Adipocyte (in vitro differentiated cells): ENCODE data around the gene SLC22A15.

Experiments
- DNase-seq: peaks from one replicate; pipeline ENCODE4 v3.0.0-alpha.2; 2015; ENCODE audit warnings: low read depth
- H3K27me3 ChIP-seq: replicated peaks from 2 replicates; pipeline ENCODE4 v1.7.0; 2013; ENCODE audit warnings: mild to moderate bottlenecking, low read length, moderate library complexity; ENCODE audit not compliant: control insufficient read depth, insufficient read depth
- H3K36me3 ChIP-seq: 2 replicates; pipeline ENCODE4 v1.7.0; 2013; ENCODE audit warnings: low read length, mild to moderate bottlenecking, moderate library complexity; ENCODE audit not compliant: control insufficient read depth, insufficient read depth, severe bottlenecking
- H3K4me1 ChIP-seq: 2 replicates; pipeline ENCODE4 v1.7.0; 2013; ENCODE audit warnings: mild to moderate bottlenecking, low read length, moderate library complexity; ENCODE audit not compliant: control insufficient read depth, insufficient read depth
- H3K4me3 ChIP-seq: 2 replicates; pipeline ENCODE4 v1.7.0; 2013; ENCODE audit warnings: mild to moderate bottlenecking, low read length, moderate library complexity
- H3K9ac ChIP-seq: 2 replicates; pipeline ENCODE4 v1.7.0; 2013; ENCODE audit warnings: mild to moderate bottlenecking, low read length, moderate library complexity
- H3K9me3 ChIP-seq: 2 replicates; pipeline ENCODE4 v1.7.0; 2013; ENCODE audit warnings: mild to moderate bottlenecking, low read length, moderate library complexity; ENCODE audit not compliant: control insufficient read depth

The SLC22A15 gene

DNA sequence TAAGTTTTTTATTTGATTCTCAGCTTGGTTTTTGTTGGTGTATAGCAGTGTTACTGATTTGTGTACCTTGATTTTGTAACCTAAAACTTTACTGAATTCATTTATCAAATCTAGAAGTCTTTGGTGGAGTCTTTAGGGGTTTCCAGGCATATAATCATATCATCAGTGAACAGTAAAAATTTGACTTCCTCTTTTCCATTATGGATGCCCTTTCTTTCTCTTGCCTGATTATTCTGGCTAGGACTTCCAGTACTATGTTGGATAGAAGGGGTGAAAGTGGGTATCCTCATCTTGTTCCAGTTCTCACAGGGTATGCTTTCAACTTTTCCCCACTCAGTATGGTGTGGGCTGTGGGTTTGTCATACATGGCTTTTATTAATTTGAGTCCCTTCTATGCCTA is 111.3 kb downstream of the SLC22A15 start:
- no peak for DNase-seq
- Histone ChIP-seq H3K36me3 (peaks cover 11% of the 10 kb centered on the region), H3K27me3 (no peaks in the 10 kb centered on the region), H3K9me3 (peaks cover 15% of the 10 kb centered on the region), H3K4me1 (no peaks in the 10 kb centered on the region), H3K4me3 (no peak overlapping the region), H3K9ac (no peak overlapping the region)

DNA sequence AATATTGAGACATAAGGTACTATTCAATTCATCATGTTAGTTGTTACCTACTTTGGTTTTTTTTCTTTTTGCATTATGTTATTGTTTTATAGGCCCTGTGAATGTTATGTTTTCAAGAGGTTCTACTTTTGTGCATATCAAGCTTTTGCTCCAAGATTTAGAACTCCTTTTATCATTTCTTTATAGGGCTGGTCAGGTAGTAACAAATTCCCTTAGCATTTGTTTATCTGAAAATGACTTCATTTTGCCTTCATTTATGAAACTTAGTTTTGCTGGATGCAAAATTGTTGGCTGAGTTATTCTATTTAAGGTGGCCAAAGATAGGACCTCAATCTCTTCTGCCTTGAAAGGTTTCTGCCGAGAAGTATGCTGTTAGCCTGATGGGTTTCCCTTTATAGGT is 113.6 kb downstream of the SLC22A15 start:
- no peaks in the 10 kb centered on the region for H3K4me1 ChIP-seq
- H3K9me3 ChIP-seq, result peaks cover 22% of the 10 kb centered on the region
- no peaks in the 10 kb centered on the region for H3K27me3 ChIP-seq
- H3K9ac ChIP-seq, result no peak overlapping the region
- no peak for DNase-seq
- peaks cover 11% of the 10 kb centered on the region for H3K36me3 ChIP-seq
- H3K4me3 ChIP-seq, result no peak overlapping the region

DNA sequence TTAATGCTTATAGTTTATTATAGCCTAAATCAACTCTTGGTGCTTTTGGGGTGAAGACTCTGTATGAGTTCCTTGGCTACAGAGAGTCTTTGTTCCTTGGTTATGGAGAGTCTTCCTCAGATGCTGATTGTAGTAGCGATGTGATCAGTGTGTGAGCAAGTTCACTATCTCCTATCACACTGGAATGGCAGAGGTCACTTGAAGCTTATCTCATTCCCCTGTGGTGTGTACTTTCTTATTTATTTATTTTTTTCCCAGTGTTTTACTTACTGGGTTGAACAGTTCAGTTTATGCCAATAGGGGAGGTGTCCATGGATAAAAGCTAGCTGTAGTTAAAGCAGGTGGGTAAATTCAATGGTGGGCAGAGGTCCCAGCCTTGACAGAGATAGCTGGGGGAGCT is 114.8 kb downstream of the SLC22A15 start:
- Histone ChIP-seq H3K27me3 (no peaks in the 10 kb centered on the region), H3K36me3 (peaks cover 11% of the 10 kb centered on the region), H3K9me3 (peaks cover 32% of the 10 kb centered on the region), H3K4me3 (no peak overlapping the region), H3K9ac (no peak overlapping the region), H3K4me1 (no peaks in the 10 kb centered on the region)
- DNase-seq, result no peak

DNA sequence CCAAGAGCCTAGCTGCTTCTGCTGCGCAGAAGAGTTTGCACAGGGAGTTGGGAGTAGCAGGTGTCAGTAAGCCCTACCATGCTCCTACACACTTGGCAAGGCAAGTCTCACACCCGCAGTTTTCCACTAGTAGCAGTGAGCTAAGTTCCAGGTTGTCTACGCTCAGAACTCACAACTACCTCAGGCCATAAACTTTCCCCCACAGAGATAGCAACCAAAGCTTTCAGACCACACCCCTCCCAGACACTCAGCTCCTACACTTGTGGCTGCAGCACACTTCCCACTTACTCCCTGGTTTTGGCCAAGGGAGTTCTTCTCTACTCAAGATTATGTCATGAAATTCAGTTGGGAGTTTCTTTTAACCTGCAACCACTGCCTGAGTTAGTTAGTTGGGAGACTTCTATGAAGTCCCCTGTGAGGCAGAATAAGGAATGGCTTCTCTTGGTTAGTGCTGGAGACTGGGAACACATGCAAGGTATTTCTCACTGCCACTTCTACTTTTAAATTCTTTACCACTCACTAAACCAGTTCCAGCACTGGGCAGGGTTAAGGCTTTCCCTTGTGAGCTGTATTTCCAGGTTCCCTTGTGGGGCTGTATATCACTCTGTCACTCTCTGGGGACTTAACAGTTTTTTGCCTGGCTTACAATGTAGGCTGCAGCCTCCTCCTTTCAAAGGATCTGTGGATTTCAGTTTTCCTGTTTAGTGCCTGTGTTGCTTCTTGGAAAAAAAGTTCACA is 116.6 kb downstream of the SLC22A15 start:
- H3K27me3 ChIP-seq, result no peaks in the 10 kb centered on the region
- DNase-seq, result no peak
- peaks cover 34% of the 10 kb centered on the region for H3K9me3 ChIP-seq
- no peak overlapping the region for H3K4me3 ChIP-seq
- no peaks in the 10 kb centered on the region for H3K4me1 ChIP-seq
- peaks cover 14% of the 10 kb centered on the region for H3K36me3 ChIP-seq
- no peak overlapping the region for H3K9ac ChIP-seq

DNA sequence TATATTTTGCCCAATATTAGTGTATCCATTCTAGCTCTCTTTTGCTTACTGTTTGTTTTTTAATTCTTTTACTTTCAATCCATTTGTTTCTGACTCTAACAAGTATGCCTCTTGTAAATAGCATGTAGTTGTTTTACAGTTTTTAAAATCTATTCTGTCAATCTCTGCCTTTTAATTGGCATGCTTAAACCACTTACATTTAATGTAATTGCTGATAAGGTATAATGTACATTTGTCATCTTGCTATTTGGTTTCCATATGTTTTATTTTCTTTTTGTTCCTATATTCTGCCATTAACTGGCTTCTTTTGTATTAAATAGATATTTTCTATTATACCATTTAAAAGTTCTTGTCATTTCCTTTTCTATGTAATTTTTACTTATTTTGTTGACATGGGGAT is 118.7 kb downstream of the SLC22A15 start:
- Histone ChIP-seq H3K9ac (no peak overlapping the region), H3K27me3 (no peaks in the 10 kb centered on the region), H3K36me3 (peaks cover 8% of the 10 kb centered on the region), H3K4me1 (no peaks in the 10 kb centered on the region), H3K9me3 (peaks cover 23% of the 10 kb centered on the region), H3K4me3 (no peak overlapping the region)
- DNase-seq, result no peak

DNA sequence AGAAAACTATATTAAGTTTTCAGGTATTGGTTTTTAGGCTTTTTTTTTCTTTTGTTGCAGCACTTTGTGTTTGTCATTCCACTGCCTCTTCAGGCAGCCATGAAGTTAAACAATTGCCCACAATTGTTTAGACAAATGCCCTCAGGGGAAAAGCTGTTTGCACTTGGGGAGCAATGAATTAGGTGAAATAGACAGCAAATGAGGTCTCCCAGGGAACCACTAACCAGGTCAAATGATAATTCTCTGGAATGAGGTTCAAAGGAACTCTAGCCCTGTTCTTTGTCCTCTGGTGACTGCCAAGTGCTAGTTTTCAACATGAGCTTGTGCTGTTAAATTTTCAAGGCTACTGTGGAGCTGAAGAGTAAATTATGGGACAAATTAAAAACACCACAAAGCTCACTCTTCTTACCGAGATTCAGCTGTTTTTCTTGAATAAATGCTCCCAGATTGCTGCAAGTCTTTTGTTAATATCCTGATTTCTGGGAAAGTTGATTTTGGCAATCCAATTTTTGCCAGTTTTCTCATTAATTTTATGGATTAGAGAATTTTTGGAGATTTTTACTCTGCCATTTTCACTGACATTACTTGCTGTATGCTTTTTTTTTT is 119.8 kb downstream of the SLC22A15 start:
- DNase-seq, result no peak
- Histone ChIP-seq H3K4me3 (no peak overlapping the region), H3K27me3 (no peaks in the 10 kb centered on the region), H3K4me1 (no peaks in the 10 kb centered on the region), H3K9me3 (peaks cover 19% of the 10 kb centered on the region), H3K9ac (no peak overlapping the region), H3K36me3 (peaks cover 7% of the 10 kb centered on the region)

DNA sequence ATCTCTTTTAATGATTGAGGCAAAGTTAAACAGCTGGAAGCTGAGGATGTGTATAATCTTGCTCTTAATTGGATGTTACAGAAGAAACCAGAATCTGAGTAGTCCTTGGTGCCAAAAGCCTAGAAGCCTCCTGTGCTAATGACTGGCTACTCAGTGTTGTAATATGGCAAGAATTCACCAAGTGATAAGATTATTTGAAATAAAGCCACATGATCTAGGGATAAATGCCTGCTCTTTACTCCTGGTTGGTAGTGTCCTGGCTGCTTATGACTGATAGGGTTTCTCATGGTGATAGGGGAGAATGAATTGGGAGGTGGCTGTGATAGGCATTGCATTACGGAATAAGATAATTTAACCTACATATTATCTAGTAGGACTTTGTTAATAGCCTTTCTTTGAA is 121.3 kb downstream of the SLC22A15 start:
- no peaks in the 10 kb centered on the region for H3K27me3 ChIP-seq
- no peak for DNase-seq
- H3K4me3 ChIP-seq, result no peak overlapping the region
- H3K36me3 ChIP-seq, result peaks cover 3% of the 10 kb centered on the region
- peaks cover 19% of the 10 kb centered on the region for H3K9me3 ChIP-seq
- no peak overlapping the region for H3K9ac ChIP-seq
- no peaks in the 10 kb centered on the region for H3K4me1 ChIP-seq

DNA sequence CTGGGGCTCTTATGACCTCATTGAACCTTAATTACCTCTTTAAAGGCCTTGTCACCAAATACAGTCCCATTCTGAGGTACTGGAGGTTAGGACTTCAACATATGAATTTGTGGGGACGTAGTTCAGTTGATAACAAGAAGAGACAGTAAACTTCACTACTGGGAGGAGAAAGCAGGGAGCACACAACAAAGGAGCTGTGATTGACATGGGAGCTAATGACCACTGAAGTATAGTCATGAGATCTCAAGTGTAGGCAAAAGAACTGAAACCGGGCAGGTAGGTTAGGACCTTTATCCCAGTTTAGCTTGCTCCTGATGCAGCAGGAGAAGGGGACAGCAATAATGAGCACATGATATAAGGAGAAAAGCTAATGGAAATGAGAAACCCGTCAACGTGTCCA is 123.1 kb downstream of the SLC22A15 start:
- Histone ChIP-seq H3K9ac (no peak overlapping the region), H3K4me1 (no peaks in the 10 kb centered on the region), H3K9me3 (peaks cover 16% of the 10 kb centered on the region), H3K27me3 (no peaks in the 10 kb centered on the region), H3K4me3 (no peak overlapping the region), H3K36me3 (peaks cover 3% of the 10 kb centered on the region)
- DNase-seq, result no peak

DNA sequence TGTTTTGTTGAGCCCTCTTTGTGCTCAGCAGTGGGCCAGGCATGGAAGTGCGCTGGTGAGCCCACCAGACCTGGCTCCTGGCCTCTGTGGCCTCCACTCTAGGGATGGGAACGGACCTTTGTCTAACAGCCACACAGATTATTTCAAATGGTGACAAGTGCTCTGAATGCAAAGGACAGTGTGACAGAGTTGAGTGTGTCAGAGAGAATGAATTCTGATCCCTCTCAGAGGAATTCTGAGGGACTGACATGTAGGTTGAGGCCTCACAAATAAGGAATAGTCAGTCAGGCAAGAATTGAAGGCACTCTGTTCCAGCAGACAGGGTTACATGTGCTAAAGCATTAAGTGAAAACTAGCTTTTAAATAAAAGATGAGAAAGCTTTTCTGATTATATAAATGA is 123.6 kb downstream of the SLC22A15 start:
- Histone ChIP-seq H3K4me1 (no peaks in the 10 kb centered on the region), H3K27me3 (no peaks in the 10 kb centered on the region), H3K4me3 (no peak overlapping the region), H3K9ac (no peak overlapping the region), H3K36me3 (peaks cover 3% of the 10 kb centered on the region), H3K9me3 (peaks cover 11% of the 10 kb centered on the region)
- DNase-seq, result no peak

DNA sequence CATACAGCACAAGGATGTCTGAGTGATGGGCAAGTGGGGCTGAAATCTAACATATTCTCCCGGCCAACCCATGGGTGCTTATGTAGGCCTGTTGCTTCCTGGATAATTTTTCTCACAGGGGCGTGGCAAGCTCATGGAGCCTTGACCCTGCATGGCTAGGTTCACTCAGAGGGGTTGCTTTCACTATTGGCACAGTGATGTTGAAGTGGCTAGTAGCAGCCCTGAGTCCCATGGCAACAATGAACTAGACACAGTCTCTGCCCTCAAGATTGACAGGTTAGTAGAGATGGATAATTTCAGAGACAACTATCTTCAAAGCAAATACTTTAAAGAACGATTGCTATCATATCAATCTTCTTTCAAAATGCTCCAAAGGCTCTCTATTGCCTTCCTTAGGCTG is 128.4 kb downstream of the SLC22A15 start:
- no peak for DNase-seq
- no peaks in the 10 kb centered on the region for H3K27me3 ChIP-seq

DNA sequence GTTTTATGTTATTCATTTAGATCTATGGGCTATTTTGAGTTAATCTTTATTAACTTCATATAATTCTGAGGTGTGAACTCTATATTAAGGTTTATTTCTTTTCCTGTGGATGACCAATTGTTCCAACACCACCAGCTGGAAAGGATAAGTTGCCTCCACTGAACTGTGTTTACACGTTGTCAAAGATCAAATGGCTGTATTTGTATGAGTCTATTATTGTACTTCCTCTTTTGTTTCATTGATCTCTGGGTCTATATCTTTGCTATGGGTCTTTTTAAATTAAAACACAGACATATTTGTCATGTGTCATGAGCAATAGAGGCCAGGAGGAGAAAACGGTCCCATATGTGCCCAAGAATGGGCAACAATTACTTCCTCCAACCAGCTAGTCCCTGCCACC is 129.7 kb downstream of the SLC22A15 start:
- no peaks in the 10 kb centered on the region for H3K36me3 ChIP-seq
- H3K4me3 ChIP-seq, result no peak overlapping the region
- H3K9me3 ChIP-seq, result no peaks in the 10 kb centered on the region
- peaks cover 10% of the 10 kb centered on the region for H3K4me1 ChIP-seq
- DNase-seq, result no peak
- H3K9ac ChIP-seq, result no peak overlapping the region
- H3K27me3 ChIP-seq, result no peaks in the 10 kb centered on the region

More for the DNA sequence above, 128.4 kb downstream of the SLC22A15 start:
- H3K4me1 ChIP-seq, result no peaks in the 10 kb centered on the region
- H3K4me3 ChIP-seq, result no peak overlapping the region
- no peak overlapping the region for H3K9ac ChIP-seq
- H3K36me3 ChIP-seq, result no peaks in the 10 kb centered on the region
- no peaks in the 10 kb centered on the region for H3K9me3 ChIP-seq

DNA sequence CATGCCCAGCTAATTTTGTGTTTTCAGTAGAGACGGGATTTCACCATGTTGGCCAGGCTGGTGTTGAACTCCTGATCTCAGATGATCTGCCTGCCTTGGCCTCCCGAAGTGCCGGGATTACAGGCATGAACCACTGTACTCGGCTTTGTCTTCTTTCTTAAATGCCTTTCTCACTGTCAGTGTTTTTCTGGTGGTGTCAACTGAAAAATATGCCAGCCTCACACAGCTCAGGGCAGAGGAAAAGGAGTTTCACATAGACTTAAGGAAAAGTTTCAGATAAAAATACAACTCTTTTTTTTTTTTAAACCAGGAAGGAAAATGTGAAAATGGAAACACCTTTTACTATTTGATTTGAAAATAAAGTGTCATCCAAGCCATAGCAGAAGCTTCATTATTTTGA is 130.3 kb downstream of the SLC22A15 start:
- H3K9ac ChIP-seq, result no peak overlapping the region
- no peak overlapping the region for H3K4me3 ChIP-seq

More for the DNA sequence above, 130.3 kb downstream of the SLC22A15 start:
- no peaks in the 10 kb centered on the region for H3K9me3 ChIP-seq
- no peaks in the 10 kb centered on the region for H3K27me3 ChIP-seq
- no peak for DNase-seq
- H3K36me3 ChIP-seq, result no peaks in the 10 kb centered on the region
- H3K4me1 ChIP-seq, result peaks cover 17% of the 10 kb centered on the region
